ENCODE results near the gene MARK4.

MARK4 gene

GRCh38 chr19:45314708-45315245 is 63.7 kb downstream of the MARK4 start:
- no peak for TF ChIP-seq CTCF (IDR thresholded peaks at IDR 0.05; ENCODE audit: control extremely low read depth, extremely low read depth, low read depth, missing control alignments)
- POLR2A ChIA-PET, result no interaction called here
- no peak for DNase-seq (ENCODE audit: extremely low spot score)
- CTCF ChIA-PET, result no interaction called here

GRCh38 chr19:45315304-45315703 is 64.2 kb downstream of the MARK4 start:
- DNase-seq (ENCODE audit: extremely low spot score), result no peak
- ChIA-PET CTCF (no interaction called here), POLR2A (no interaction called here)
- no peak for TF ChIP-seq CTCF (IDR thresholded peaks at IDR 0.05; ENCODE audit: control extremely low read depth, extremely low read depth, low read depth, missing control alignments)

GRCh38 chr19:45320997-45321775 is 70.1 kb downstream of the MARK4 start:
- ChIA-PET POLR2A (no interaction called here), CTCF (interaction anchor here (1.4 kb wide), 1 partner anchor 17 kb away, joined by 6 read pairs; no protein-coding TSS in a partner anchor)
- DNase-seq (ENCODE audit: extremely low spot score), result no peak
- no peak for TF ChIP-seq CTCF (IDR thresholded peaks at IDR 0.05; ENCODE audit: control extremely low read depth, extremely low read depth, low read depth, missing control alignments)

- no peak for TF ChIP-seq CTCF (IDR thresholded peaks at IDR 0.05; ENCODE audit: control extremely low read depth, extremely low read depth, low read depth, missing control alignments)
- ChIA-PET CTCF (interaction anchor here (1.4 kb wide), 1 partner anchor 17 kb away, joined by 6 read pairs; no protein-coding TSS in a partner anchor), POLR2A (no interaction called here)
- DNase-seq (ENCODE audit: extremely low spot score), result no peak
Measured at GRCh38 chr19:45321848-45322247, 70.8 kb downstream of the MARK4 start.

- TF ChIP-seq CTCF (IDR thresholded peaks at IDR 0.05; ENCODE audit: control extremely low read depth, extremely low read depth, low read depth, missing control alignments), result no peak
- DNase-seq (ENCODE audit: extremely low spot score), result no peak
- POLR2A ChIA-PET, result no interaction called here
- CTCF ChIA-PET, result interaction anchor here (1.4 kb wide), 1 partner anchor 16 kb away, joined by 6 read pairs; no protein-coding TSS in a partner anchor
Measured at GRCh38 chr19:45322311-45322710, 71.2 kb downstream of the MARK4 start.

GRCh38 chr19:45322744-45323281 is 71.7 kb downstream of the MARK4 start, which contains the start of gene CKM:
TSS of gene CKM (minus strand) at chr19:45322875. CDS start at chr19:45319713, 3,162 bp downstream.
- CTCF ChIA-PET, result no interaction called here
- TF ChIP-seq CTCF (IDR thresholded peaks at IDR 0.05; ENCODE audit: control extremely low read depth, extremely low read depth, low read depth, missing control alignments), result no peak
- DNase-seq (ENCODE audit: extremely low spot score), result no peak
- POLR2A ChIA-PET, result no interaction called here

Data from GM10248 (cell line).